Gastroesophageal sphincter (tissue), 4 donors: Measurements from ENCODE around the gene GIMAP2. TPM values are rescaled to one million over a fixed set of nuclear protein-coding genes. Genes with fewer than 3 reads are reported as not detected.

Experiments used
- ATAC-seq: fragments of 150-250 bp; one replicate; pipeline ENCODE4 v1.9.1; 2016; ENCODE audit warnings: mild to moderate bottlenecking, moderate library complexity
- H3K27ac ChIP-seq, 4 donors: fragments of 200-600 bp; sonication (generic) in 3 of 4; 1 replicate in 3 of 4; 2 replicates in 1 of 4; pipeline ENCODE4 v1.5.1; 2016 to 2019
- H3K27me3 ChIP-seq: fragments of 200-600 bp; sonication (generic); one replicate; pipeline ENCODE4 v1.5.1; 2019
- H3K36me3 ChIP-seq, 2 donors: fragments of 200-600 bp; sonication (generic); one replicate each; pipeline ENCODE4 v1.5.1; 2019; ENCODE audit warnings: control low read depth in 1 of 2
- H3K4me1 ChIP-seq, 3 donors: fragments of 200-600 bp; sonication (generic); 1 replicate in 2 of 3; 2 replicates in 1 of 3; pipeline ENCODE4 v1.5.1; 2016 to 2019; ENCODE audit warnings: control low read depth in 2 of 3
- H3K4me3 ChIP-seq, 2 donors: fragments of 200-600 bp; sonication (generic); one replicate each; pipeline ENCODE4 v1.5.1; 2019; ENCODE audit warnings: mild to moderate bottlenecking in 1 of 2, moderate library complexity in 1 of 2
- H3K9me3 ChIP-seq, 3 donors: fragments of 200-600 bp; sonication (generic); one replicate each; pipeline ENCODE4 v1.5.1; 2017 to 2019; ENCODE audit warnings: control low read depth in 2 of 3
- CTCF ChIP-seq, 4 experiments: fragments of 200-600 bp in 2 of 4; fragments of 450-650 bp in 2 of 4; sonication (generic) in 1 of 4; IDR thresholded peaks; one replicate each; pipeline ENCODE4 v1.5.1; 2017 to 2019; ENCODE audit warnings: antibody characterized with exemption in 4 of 4, mild to moderate bottlenecking in 2 of 4, moderate library complexity in 2 of 4
- EP300 ChIP-seq: sonication (generic); formaldehyde crosslinking; IDR thresholded peaks from one replicate; pipeline ENCODE4 v1.6.1; 2017; ENCODE audit warnings: antibody characterized with exemption, mild to moderate bottlenecking
- POLR2A ChIP-seq, 2 donors: fragments of 450-650 bp; IDR thresholded peaks; one replicate each; pipeline ENCODE4 v1.6.1; 2017; ENCODE audit warnings: antibody characterized with exemption in 2 of 2, mild to moderate bottlenecking in 2 of 2, moderate library complexity in 1 of 2
- POLR2AphosphoS5 ChIP-seq: sonication (generic); formaldehyde crosslinking; IDR thresholded peaks from one replicate; pipeline ENCODE4 v1.6.1; 2017; ENCODE audit warnings: antibody characterized with exemption
- WGBS, 2 donors: methylation state at CpG; one replicate each; pipeline ENCODE4 v1.1.5; 2018; ENCODE audit warnings: low coverage in 1 of 2; 5-methylcytosine and 5-hydroxymethylcytosine counted together
- total RNA-seq, 4 donors: library from RNA; depleted of rRNA; stranded (reverse); fragments of >200 nt; gene quantifications; one replicate each; pipeline ENCODE4 v1.1.0, GENCODE V29; 2016

Gene GIMAP2
- total RNA-seq = 10 to 100 TPM in 2 of 4 donors, 1 to 10 TPM in 2; 3.3 to 14.9 (median 9.7) TPM

GRCh38 chr7:150685219-150686029 lies at the start of gene GIMAP2:
TSS of gene GIMAP2 (plus strand) at chr7:150685706. CDS start at chr7:150687060, 1,354 bp downstream.
- no peak for ATAC-seq
- Histone ChIP-seq H3K4me3 (peak within 1 kb of the TSS; percentile 53 to 63), H3K4me1 (peaks cover 0 to 8% (median 0%) of the 10 kb centered on the region in 3 donors), H3K36me3 (peaks cover 0 to 7% of the 10 kb centered on the region in 2 donors), H3K27me3 (no peaks in the 10 kb centered on the region), H3K27ac (peak within 1 kb of the TSS; percentile 55 to 70 (median 66)), H3K9me3 (no peaks in the 10 kb centered on the region)
- TF ChIP-seq CTCF (IDR thresholded peaks at IDR 0.05) (no peak), POLR2A (IDR thresholded peaks at IDR 0.05) (no peak), POLR2AphosphoS5 (no peak), EP300 (no peak)
- 7 to 10% methylated on average over 6 of the region's 6 CpGs for WGBS, 2 donors

- no peaks in the 10 kb centered on the region for H3K27me3 ChIP-seq
- H3K9me3 ChIP-seq = peaks cover 0 to 17% (median 0%) of the 10 kb centered on the region in 3 donors
- H3K4me3 ChIP-seq = no peak overlapping the region
- ATAC-seq = no peak
- no peaks in the 10 kb centered on the region for H3K36me3 ChIP-seq
- no peaks in the 10 kb centered on the region for H3K4me1 ChIP-seq
- no peak for TF ChIP-seq CTCF (IDR thresholded peaks at IDR 0.05)
- no peak for TF ChIP-seq EP300
- TF ChIP-seq POLR2A (IDR thresholded peaks at IDR 0.05) = no peak
- TF ChIP-seq POLR2AphosphoS5 = no peak
- no peak overlapping the region for H3K27ac ChIP-seq
Observed at GRCh38 chr7:150641854-150642253, 43.7 kb upstream of the GIMAP2 start.

GRCh38 chr7:150642926-150643325 lies 42.6 kb upstream of the GIMAP2 start:
- no peaks in the 10 kb centered on the region for H3K27me3 ChIP-seq
- 90% methylated on average over 3 of the region's 5 CpGs; no CpG with 5 or more reads in 1 of the 2 donors for WGBS, 2 donors
- ATAC-seq = no peak
- no peak overlapping the region for H3K27ac ChIP-seq
- no peaks in the 10 kb centered on the region for H3K36me3 ChIP-seq
- peaks cover 0 to 13% (median 0%) of the 10 kb centered on the region in 3 donors for H3K9me3 ChIP-seq
- H3K4me1 ChIP-seq = no peaks in the 10 kb centered on the region
- no peak overlapping the region for H3K4me3 ChIP-seq
- TF ChIP-seq CTCF (IDR thresholded peaks at IDR 0.05) (no peak), EP300 (no peak), POLR2A (IDR thresholded peaks at IDR 0.05) (no peak), POLR2AphosphoS5 (no peak)

- 69 to 82% methylated on average over 5 to 6 of the region's 6 CpGs for WGBS, 2 donors
- ATAC-seq = no peak
Observed at GRCh38 chr7:150645259-150646020, 40.1 kb upstream of the GIMAP2 start.

More at GRCh38 chr7:150645259-150646020, 40.1 kb upstream of the GIMAP2 start:
- Histone ChIP-seq H3K36me3 (no peaks in the 10 kb centered on the region), H3K4me3 (no peak overlapping the region), H3K9me3 (no peaks in the 10 kb centered on the region), H3K4me1 (no peaks in the 10 kb centered on the region), H3K27me3 (no peaks in the 10 kb centered on the region), H3K27ac (no peak overlapping the region)
- TF ChIP-seq EP300 (no peak), CTCF (IDR thresholded peaks at IDR 0.05) (no peak)
